ENCODE measurements around the gene PLXNA2.

Gene PLXNA2

DNA sequence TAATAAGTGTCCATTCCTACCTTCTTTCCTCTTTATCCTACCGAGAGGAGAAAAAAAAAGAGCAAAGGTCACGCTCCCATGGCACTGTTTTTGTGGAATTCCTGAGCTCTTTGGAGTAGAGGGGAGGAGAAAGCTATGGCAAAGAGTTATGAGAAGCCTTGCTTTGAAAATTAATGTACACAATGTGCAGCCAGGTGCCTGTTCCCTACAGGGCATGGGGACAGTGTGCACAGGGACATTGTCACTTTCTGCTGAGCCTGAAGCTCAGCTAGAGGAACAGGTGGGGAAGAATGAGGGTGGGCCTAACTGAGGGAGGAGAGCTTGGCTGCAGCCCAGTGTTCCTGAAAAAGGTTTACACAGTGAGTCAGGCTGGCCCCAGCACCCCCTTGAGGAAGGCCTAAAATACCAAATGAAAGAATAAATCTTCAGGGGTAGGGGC lies 66.1 kb downstream of the PLXNA2 start:
- no peak for DNase-seq

DNA sequence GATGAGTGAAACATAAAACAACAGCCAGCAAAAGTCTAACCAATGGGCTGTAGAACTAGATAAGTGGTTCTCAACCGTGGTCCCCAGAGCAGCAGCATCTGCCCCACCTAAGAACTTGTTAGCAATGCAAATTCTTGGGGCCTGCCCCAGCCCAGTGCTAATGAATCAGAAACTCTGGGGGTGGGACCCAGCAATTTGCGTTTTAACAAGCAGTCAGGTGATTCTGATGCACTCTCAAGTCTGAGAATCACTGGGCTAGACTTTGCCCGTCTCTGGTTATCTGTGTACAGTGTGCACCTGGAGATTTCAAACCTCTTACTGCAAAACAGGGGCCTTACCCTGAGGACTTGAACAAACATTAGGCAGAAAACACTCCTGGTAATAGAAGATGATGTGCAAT lies 66.5 kb downstream of the PLXNA2 start:
- DNase-seq, result no peak

DNA sequence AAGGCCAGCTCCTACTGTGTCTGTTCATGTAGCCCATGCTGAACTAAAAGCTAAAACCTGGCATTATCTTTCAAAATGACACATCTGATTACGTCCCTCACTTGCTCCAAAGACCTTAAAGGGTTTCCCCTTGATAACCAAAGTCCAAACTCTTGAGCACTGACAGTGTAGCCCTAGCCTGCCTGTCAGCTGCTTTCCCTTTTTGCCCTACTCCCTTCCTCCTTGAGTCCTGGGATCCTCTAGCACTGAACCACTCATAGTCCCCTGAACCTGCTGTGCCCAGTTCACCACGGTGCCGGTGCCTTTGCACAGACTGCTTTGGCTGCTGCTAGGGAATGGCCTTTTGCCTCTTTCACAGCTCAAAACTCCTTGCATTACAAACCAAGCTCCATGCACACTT lies 67.5 kb downstream of the PLXNA2 start:
- no peak for DNase-seq

- no peak for DNase-seq
Measured at GRCh38 chr1:208175508-208175895, 68.7 kb downstream of the PLXNA2 start.

DNA sequence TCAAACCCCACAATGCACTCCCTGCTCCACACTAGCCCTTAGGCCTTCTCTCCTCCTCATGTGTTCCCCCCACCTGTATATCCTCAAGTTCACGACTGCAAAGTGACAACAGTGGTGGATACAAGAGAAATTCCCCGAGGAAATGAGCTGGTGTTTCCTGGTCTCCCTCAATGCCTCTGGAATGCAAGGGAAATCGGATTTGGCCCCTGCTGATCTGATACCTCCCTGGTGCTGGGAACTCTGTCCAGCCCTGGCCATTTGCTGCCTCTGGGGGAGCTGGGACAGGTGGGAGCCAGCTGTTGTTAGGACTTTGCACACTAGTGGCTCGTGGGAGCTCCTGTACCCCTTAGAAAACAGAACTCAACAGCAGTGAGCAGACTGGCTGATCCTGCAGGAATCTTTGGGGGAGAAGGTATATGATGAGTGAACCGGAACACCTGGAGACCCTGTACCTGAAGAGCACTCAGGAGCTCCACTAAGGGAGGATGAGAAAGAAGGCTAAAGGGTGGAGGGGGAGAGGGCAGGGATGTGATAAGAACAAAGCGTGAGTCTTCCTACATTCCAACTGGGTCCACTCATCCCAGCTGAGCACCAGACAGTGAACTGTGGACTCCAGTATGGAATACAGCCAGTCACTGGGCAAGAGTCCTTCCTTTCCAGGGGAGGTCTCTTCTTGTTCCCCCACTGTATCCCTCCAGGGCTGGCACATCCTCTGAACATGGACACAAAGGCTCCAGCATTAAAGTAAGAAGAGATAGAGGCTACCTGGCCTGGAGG lies 69.3 kb downstream of the PLXNA2 start:
- DNase-seq, result no peak

- no peak for DNase-seq
Measured at GRCh38 chr1:208174200-208174599, 70.0 kb downstream of the PLXNA2 start.

DNA sequence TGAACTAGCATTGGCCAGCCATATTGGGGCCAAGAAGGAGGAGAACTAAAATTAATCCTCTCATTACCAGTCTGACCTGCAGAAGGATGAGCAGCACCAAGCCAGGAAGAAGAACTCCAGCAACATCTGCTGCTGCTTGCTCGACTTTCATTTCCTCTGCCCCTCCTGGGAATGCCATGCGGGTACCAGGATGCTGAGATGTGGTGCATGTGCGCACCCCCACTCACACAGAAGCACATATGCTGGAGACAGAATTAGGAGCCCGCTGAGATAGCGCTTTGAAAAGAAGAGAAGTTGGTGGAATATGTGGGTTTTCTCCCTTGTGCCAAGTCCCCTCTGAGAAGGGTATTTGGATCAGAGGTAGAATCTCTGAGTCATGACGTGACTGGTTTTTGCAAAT lies 70.4 kb downstream of the PLXNA2 start:
- DNase-seq, result no peak

DNA sequence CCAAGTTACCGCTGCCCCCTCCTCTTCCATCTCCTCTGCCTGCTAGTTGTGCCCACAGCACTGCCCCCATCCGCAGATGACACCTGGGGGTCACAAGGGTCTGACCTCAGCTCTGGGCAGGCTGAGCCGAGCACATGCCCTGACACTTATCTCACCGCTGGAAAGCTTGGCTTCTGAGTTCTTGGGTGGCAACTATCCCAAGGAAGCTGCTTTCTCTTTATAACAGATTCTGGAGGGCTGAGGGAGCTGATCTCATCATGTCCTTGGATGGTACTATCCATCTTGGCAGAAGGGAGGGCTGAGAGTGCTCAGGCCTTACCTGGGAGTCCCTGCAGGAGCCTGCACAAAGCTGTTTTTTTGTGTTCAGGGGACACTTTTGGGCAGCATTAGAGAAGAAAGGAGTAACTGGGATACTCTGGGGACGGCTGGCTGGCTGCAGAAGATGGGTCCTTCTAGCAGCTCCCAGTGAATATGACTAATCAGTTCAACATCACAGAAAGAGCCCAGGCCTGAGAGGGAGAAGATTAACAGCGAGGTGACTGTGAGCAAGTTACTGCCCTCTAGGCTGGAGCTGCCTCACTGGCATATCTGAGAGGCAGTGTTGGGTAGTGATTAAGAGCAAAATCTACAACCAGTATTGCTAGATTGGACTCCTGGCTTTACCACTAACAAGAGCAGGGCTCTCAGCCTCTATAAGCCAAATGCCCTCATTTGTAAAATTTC lies 71.6 kb downstream of the PLXNA2 start:
- DNase-seq, result no peak

DNA sequence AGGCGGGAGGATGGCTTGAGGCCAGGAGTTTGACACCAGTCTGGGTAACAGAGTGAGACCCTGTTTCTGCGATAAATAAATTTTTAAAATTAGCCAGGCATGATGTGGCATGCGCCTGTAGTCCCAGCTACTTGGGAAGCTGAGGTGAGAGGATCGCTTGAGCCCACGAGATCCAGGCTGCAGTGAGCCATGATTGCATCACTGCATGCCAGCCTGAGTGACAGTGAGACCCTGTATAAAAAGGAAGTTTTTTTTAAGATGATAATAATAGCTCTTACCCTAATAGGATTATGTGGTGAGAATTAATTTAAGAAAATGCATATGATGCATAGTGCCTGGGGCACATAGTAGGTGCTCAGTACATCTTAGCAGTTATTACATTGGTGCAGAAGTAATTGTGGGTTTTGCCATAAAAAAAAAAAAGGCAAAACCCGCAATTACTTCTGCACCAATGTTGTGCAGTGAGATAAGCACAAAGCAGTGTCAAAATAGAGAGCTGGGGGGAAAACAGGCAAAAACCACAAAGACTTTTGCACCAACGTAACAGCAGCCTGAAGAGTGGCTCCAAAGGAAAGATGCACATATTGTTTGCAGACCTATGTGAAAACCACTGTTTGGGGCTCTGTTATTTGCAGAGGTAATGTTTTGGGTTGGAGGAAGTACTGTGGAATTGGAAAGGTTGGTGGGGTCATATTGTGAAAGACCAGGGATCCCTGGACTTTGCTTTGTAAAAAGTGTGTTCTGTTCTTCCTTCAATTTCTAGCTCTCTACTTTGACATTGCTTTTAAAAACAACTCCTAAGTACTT lies 72.4 kb downstream of the PLXNA2 start:
- DNase-seq, result no peak

DNA sequence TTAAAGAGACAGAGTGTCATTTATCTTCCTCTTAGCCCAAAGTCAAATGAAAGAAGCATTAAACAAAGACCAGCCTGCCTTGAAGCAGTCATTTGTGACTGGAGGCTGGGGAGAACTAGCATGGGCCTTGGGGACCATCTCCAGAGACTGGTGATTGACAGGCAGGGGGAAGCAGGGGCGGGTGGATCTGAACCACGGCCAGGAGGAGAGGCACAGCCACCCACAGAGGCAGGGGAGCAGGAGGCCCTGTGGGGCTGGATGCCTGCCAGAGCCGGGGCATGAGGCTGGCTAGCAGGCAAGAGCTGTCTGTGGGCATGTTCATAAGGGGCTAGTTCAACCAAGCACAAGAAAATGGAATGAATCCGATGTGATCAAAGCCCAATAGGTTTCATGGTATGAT lies 73.9 kb downstream of the PLXNA2 start:
- no peak for DNase-seq

DNA sequence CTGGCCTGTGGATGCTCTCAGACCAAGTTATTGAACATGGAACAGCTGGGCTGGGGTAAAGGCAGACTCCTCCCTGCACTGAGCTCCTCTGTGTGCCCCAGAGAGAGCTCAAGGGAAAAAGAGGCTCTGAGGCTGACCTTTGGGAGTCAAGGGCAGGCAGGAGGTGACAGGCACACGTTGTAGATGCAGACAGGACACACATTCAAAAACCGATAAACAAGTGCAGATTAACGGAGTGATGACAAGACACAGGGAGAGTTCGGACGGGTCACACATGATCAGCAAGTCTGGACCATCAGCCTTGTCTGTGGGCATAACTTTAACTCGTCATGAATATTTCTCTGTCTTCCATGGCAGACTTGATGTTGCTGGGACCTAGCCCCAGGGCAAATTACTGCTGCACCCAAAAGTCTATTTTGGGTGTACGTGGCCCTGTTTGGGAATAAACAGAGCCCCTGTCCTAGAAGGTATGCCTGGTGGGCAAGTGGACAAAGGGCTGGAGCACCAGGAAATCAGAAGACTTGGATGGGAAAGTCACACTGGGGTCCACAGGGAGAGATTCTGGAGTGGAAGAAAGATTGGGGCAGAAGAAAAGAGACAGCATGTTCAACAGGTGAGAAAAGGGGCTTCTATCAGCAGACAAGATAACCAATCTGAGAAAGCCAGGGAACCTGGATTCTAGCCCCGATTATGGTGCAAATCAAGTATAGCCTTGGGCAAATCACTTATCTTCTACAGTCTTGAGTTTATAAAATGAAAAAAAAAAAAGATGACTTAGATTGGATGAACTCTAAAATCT lies 74.9 kb downstream of the PLXNA2 start:
- DNase-seq, result no peak

GRCh38 chr1:208167261-208167869 lies 76.8 kb downstream of the PLXNA2 start:
- DNase-seq, result no peak

- DNase-seq, result no peak
Measured at GRCh38 chr1:208166340-208167138, 77.6 kb downstream of the PLXNA2 start.

GRCh38 chr1:208165659-208166058 lies 78.5 kb downstream of the PLXNA2 start:
- no peak for DNase-seq

GRCh38 chr1:208164609-208165008 lies 79.6 kb downstream of the PLXNA2 start:
- no peak for DNase-seq

GRCh38 chr1:208163539-208163938 lies 80.6 kb downstream of the PLXNA2 start:
- DNase-seq, result no peak

DNA sequence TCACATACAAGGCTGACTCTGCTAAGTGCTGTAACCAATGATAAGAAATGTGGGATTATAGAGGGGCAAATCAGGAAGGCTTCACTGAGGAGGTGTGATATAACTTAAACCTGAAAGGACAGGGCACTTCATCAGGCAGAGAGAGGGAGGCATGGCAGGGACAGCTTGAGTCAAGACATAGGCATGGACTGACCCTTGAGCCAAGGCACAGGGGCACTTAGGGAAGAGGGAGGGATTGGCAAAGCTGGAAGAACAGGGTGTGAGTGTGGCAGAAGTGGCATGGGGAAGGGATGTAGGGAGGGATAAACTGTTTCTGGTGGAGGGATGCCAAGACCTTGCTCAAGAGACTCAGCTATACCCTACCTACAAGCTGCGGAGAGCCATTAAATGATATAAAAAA lies 81.3 kb downstream of the PLXNA2 start:
- DNase-seq, result no peak

DNA sequence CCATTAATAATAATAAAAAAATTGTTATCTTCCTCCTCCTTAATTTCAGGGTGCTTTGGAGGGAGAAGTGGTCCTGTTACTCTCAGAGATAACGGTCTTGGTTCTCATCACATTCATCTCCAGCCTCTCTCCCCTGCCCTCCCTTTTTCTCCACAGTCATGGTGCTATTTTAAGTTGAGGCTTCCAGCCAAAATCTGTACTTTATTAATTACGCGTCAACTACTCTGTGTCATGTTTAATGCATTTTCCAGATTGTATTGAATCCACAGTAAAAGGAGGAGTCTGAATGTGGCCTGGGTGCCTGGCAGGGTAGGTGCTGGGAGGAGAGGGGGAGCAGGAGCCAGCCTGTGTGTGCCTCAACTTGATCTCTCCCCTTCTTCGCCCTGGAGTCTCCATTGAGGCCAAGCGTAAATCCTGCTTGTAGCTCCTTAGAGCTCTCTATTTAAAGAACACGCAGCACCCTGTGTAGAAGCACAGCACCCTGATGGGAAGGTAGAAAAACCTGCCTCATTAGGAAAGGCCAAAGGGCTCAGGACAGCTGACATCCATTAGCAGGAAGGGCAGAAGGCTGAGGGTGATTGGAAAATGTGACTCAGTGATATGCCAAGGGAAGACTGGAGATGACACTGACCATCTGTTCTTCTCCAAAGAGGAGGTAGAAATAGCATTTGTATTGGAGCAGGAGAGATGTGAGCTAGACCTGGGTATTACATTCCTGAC lies 82.4 kb downstream of the PLXNA2 start:
- no peak for DNase-seq

DNA sequence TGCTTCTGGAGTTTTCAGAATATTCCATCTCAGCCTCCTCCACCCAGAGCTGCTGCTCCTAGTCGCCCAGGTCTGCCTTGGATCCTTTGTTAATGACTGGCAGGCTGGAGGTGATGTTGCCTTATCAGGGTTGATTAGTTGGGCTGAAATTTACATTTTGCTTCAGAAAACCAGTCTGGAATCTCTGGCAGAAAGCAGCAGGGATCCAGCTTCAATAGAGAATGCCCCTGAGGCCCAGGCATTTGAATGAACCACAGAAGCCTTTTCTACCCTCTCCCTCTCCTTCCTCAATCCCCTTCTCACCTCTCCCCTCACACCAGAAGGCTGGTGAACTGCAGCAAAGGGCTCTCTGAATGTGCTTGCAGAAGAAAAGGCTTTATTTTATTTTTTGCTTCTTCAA lies 83.2 kb downstream of the PLXNA2 start:
- DNase-seq, result no peak

- no peak for DNase-seq
Measured at GRCh38 chr1:208160259-208160819, 83.8 kb downstream of the PLXNA2 start.
